HUES64 (cell line): ENCODE results near the gene HMCN2.

Experiments
- H3K27ac ChIP-seq: 2 replicates; pipeline ENCODE4 v1.7.0; 2013; ENCODE audit warnings: low read depth, low read length, inconsistent platforms
- H3K27me3 ChIP-seq: 2 replicates; pipeline ENCODE4 v1.6.1; 2013; ENCODE audit warnings: mild to moderate bottlenecking, low read length; ENCODE audit not compliant: insufficient read depth
- H3K36me3 ChIP-seq: 2 replicates; pipeline ENCODE4 v1.6.1; 2013; ENCODE audit warnings: mild to moderate bottlenecking, low read length; ENCODE audit not compliant: insufficient read depth
- H3K4me1 ChIP-seq: 2 replicates; pipeline ENCODE4 v1.6.1; 2013; ENCODE audit warnings: mild to moderate bottlenecking, low read length, moderate library complexity; ENCODE audit not compliant: insufficient read depth
- H3K4me3 ChIP-seq: 2 replicates; pipeline ENCODE4 v1.5.1; 2013; ENCODE audit warnings: mild to moderate bottlenecking, low read length, moderate library complexity
- H3K9ac ChIP-seq: 2 replicates; pipeline ENCODE4 v1.6.1; 2013; ENCODE audit warnings: mild to moderate bottlenecking, low read depth, low read length
- H3K9me3 ChIP-seq: 2 replicates; pipeline ENCODE4 v1.6.1; 2013; ENCODE audit warnings: low read depth, low read length; ENCODE audit not compliant: insufficient read depth
- WGBS: fragments of 150-250, 120-280 bp; methylation state at CpG from one replicate; pipeline ENCODE4 v1.1.7; 2013; ENCODE audit warnings: missing lambda C conversion rate; 5-methylcytosine and 5-hydroxymethylcytosine counted together

The HMCN2 gene

GRCh38 chr9:130342714-130343085 is 77.1 kb downstream of the HMCN2 start:
- H3K9me3 ChIP-seq = no peaks in the 10 kb centered on the region
- H3K4me1 ChIP-seq = 0 out of 2 replicates have a peak, but pooled peaks cover 4% of the 10 kb centered on the region
- H3K9ac ChIP-seq = no peak overlapping the region
- no peaks in the 10 kb centered on the region for H3K27me3 ChIP-seq
- H3K36me3 ChIP-seq = no peaks in the 10 kb centered on the region
- H3K4me3 ChIP-seq = no peak overlapping the region
- WGBS = 91% methylated on average over 11 of the region's 11 CpGs
- no peak overlapping the region for H3K27ac ChIP-seq

- Histone ChIP-seq H3K36me3 (no peaks in the 10 kb centered on the region), H3K9ac (no peak overlapping the region), H3K27me3 (no peaks in the 10 kb centered on the region), H3K4me3 (no peak overlapping the region), H3K4me1 (0 out of 2 replicates have a peak, but pooled peaks cover 4% of the 10 kb centered on the region), H3K9me3 (no peaks in the 10 kb centered on the region), H3K27ac (no peak overlapping the region)
- 37% methylated on average over 12 of the region's 12 CpGs for WGBS
Observed at GRCh38 chr9:130343445-130343918, 77.9 kb downstream of the HMCN2 start.

- Histone ChIP-seq H3K27me3 (no peaks in the 10 kb centered on the region), H3K4me3 (no peak overlapping the region), H3K27ac (no peak overlapping the region), H3K36me3 (no peaks in the 10 kb centered on the region), H3K9ac (no peak overlapping the region), H3K4me1 (0 out of 2 replicates have a peak, but pooled peaks cover 4% of the 10 kb centered on the region), H3K9me3 (no peaks in the 10 kb centered on the region)
- WGBS = 92% methylated on average over 1 of the region's 1 CpG
Observed at GRCh38 chr9:130344366-130344765, 78.8 kb downstream of the HMCN2 start.

GRCh38 chr9:130345009-130345896 is 79.7 kb downstream of the HMCN2 start:
- no peaks in the 10 kb centered on the region for H3K9me3 ChIP-seq
- H3K27ac ChIP-seq = no peak overlapping the region
- H3K36me3 ChIP-seq = no peaks in the 10 kb centered on the region
- H3K4me3 ChIP-seq = no peak overlapping the region
- 83% methylated on average over 9 of the region's 9 CpGs for WGBS
- H3K4me1 ChIP-seq = 0 out of 2 replicates have a peak, but pooled peaks cover 4% of the 10 kb centered on the region
- H3K27me3 ChIP-seq = no peaks in the 10 kb centered on the region
- no peak overlapping the region for H3K9ac ChIP-seq

- 58% methylated on average over 13 of the region's 13 CpGs for WGBS
- Histone ChIP-seq H3K4me1 (0 out of 2 replicates have a peak, but pooled peaks cover 4% of the 10 kb centered on the region), H3K27me3 (no peaks in the 10 kb centered on the region), H3K27ac (no peak overlapping the region), H3K9me3 (no peaks in the 10 kb centered on the region), H3K4me3 (no peak overlapping the region), H3K36me3 (no peaks in the 10 kb centered on the region), H3K9ac (no peak overlapping the region)
Observed at GRCh38 chr9:130345897-130346385, 80.4 kb downstream of the HMCN2 start.

GRCh38 chr9:130346431-130346830 is 80.9 kb downstream of the HMCN2 start:
- no peak overlapping the region for H3K4me3 ChIP-seq
- no peaks in the 10 kb centered on the region for H3K27me3 ChIP-seq
- H3K27ac ChIP-seq = no peak overlapping the region
- WGBS = 80% methylated on average over 14 of the region's 14 CpGs
- H3K4me1 ChIP-seq = 0 out of 2 replicates have a peak, but pooled peaks cover 4% of the 10 kb centered on the region
- no peaks in the 10 kb centered on the region for H3K9me3 ChIP-seq
- no peaks in the 10 kb centered on the region for H3K36me3 ChIP-seq
- no peak overlapping the region for H3K9ac ChIP-seq

GRCh38 chr9:130347036-130347435 is 81.5 kb downstream of the HMCN2 start:
- Histone ChIP-seq H3K9me3 (no peaks in the 10 kb centered on the region), H3K4me1 (0 out of 2 replicates have a peak, but pooled peaks cover 4% of the 10 kb centered on the region), H3K4me3 (no peak overlapping the region), H3K27me3 (no peaks in the 10 kb centered on the region), H3K9ac (no peak overlapping the region), H3K36me3 (no peaks in the 10 kb centered on the region), H3K27ac (no peak overlapping the region)
- 91% methylated on average over 14 of the region's 14 CpGs for WGBS

GRCh38 chr9:130347931-130348330 is 82.4 kb downstream of the HMCN2 start:
- Histone ChIP-seq H3K4me1 (0 out of 2 replicates have a peak, but pooled peaks cover 4% of the 10 kb centered on the region), H3K4me3 (no peak overlapping the region), H3K27me3 (no peaks in the 10 kb centered on the region), H3K27ac (no peak overlapping the region), H3K36me3 (no peaks in the 10 kb centered on the region), H3K9ac (no peak overlapping the region), H3K9me3 (no peaks in the 10 kb centered on the region)
- 72% methylated on average over 5 of the region's 6 CpGs for WGBS

- H3K27ac ChIP-seq = no peak overlapping the region
- no peak overlapping the region for H3K4me3 ChIP-seq
- 0 out of 2 replicates have a peak, but pooled peaks cover 4% of the 10 kb centered on the region for H3K4me1 ChIP-seq
- no peaks in the 10 kb centered on the region for H3K36me3 ChIP-seq
- no peaks in the 10 kb centered on the region for H3K27me3 ChIP-seq
- H3K9ac ChIP-seq = no peak overlapping the region
- no peaks in the 10 kb centered on the region for H3K9me3 ChIP-seq
- WGBS = 90% methylated on average over 21 of the region's 21 CpGs
Observed at GRCh38 chr9:130348341-130348740, 82.8 kb downstream of the HMCN2 start.

- 91% methylated on average over 8 of the region's 8 CpGs for WGBS
- Histone ChIP-seq H3K9ac (no peak overlapping the region), H3K27me3 (no peaks in the 10 kb centered on the region), H3K9me3 (no peaks in the 10 kb centered on the region), H3K4me3 (no peak overlapping the region), H3K27ac (no peak overlapping the region), H3K36me3 (no peaks in the 10 kb centered on the region), H3K4me1 (0 out of 2 replicates have a peak, but pooled peaks cover 4% of the 10 kb centered on the region)
Observed at GRCh38 chr9:130348881-130349280, 83.3 kb downstream of the HMCN2 start.

- H3K4me1 ChIP-seq = 0 out of 2 replicates have a peak, but pooled peaks cover 4% of the 10 kb centered on the region
- no peak overlapping the region for H3K9ac ChIP-seq
- no peaks in the 10 kb centered on the region for H3K9me3 ChIP-seq
- 88% methylated on average over 10 of the region's 11 CpGs for WGBS
- no peak overlapping the region for H3K4me3 ChIP-seq
- no peaks in the 10 kb centered on the region for H3K27me3 ChIP-seq
- H3K36me3 ChIP-seq = no peaks in the 10 kb centered on the region
- no peak overlapping the region for H3K27ac ChIP-seq
Observed at GRCh38 chr9:130349398-130349797, 83.8 kb downstream of the HMCN2 start.
